ENCODE results near the gene SRD5A3. TPM values are rescaled to one million over a fixed set of nuclear protein-coding genes. Genes with fewer than 3 reads are reported as not detected.

Gene SRD5A3
- total and polyA plus RNA-seq, 10 of the 15 experiments (the other 5 are each of a cell fraction or from before 2014, with no cell fraction given): 1.6 to 20.4 (median 6.1) TPM

GRCh38 chr4:55382488-55383003, 36.5 kb downstream of the SRD5A3 start:
- ATAC-seq: no peak
- FAIRE-seq: no peak

More at GRCh38 chr4:55382488-55383003, 36.5 kb downstream of the SRD5A3 start:
- RAD21 ChIA-PET (ENCODE audit: unreplicated experiment): interaction anchor here (0.7 kb wide), 1 partner anchor 351 kb away, joined by 3 read pairs; no protein-coding TSS in a partner anchor
- Histone ChIP-seq H3K36me3 (ENCODE audit: control insufficient read depth in 2 of 2, insufficient read depth in 2 of 2, low read length in 1 of 2) (no peaks in the 10 kb centered on the region), H3K9me3 (replicated peaks; ENCODE audit: control insufficient read depth, insufficient read depth, low read length) (no peaks in the 10 kb centered on the region), H3K9ac (ENCODE audit: control insufficient read depth, insufficient read depth, low read length) (no peak overlapping the region), H3K79me2 (ENCODE audit: control insufficient read depth, insufficient read depth, low read length) (no peaks in the 10 kb centered on the region), H3K4me1 (ENCODE audit: control insufficient read depth, insufficient read depth, low read length) (no peaks in the 10 kb centered on the region), H3K27me3 (replicated peaks in 1 of 2; ENCODE audit: control insufficient read depth in 2 of 2, insufficient read depth in 2 of 2, low read length in 1 of 2) (no peaks in the 10 kb centered on the region), H3K4me2 (ENCODE audit: control insufficient read depth, insufficient read depth) (no peak overlapping the region), H3K4me3 (no peak overlapping the region), H2AFZ (ENCODE audit: control insufficient read depth, low read depth, low read length) (no peak overlapping the region), H3K27ac (ENCODE audit: control insufficient read depth, insufficient read depth) (no peak overlapping the region), H4K20me1 (ENCODE audit: control insufficient read depth, insufficient read depth) (no peaks in the 10 kb centered on the region)
- SMC1A ChIA-PET (ENCODE audit: uncharacterized antibody, unreplicated experiment): no interaction called here
- no peak for DNase-seq (ENCODE audit: low read depth, low spot score)
- intact Hi-C loops (cut with micrococcal nuclease; ENCODE audit: unreplicated experiment): no loop called here
- no peak for TF ChIP-seq PRDM15 (CRISPR knock-in tag; IDR thresholded peaks at IDR 0.05)
- TF ChIP-seq STAT1 (conservative IDR thresholded peaks at IDR 0.05): no peak
- TF ChIP-seq CBFB (IDR thresholded peaks at IDR 0.05; ENCODE audit: low read depth): no peak
- TF ChIP-seq EED (IDR thresholded peaks at IDR 0.05; ENCODE audit: low read depth): no peak
- no peak for TF ChIP-seq BHLHE40 (IDR thresholded peaks at IDR 0.05; ENCODE audit: borderline replicate concordance in 1 of 2, low read depth in 2 of 2, low read length in 1 of 2)
- TF ChIP-seq NR2F1 (conservative IDR thresholded peaks at IDR 0.05): no peak
- no peak for TF ChIP-seq ZNF384 (IDR thresholded peaks at IDR 0.05; ENCODE audit: borderline replicate concordance, low read depth, low read length)
- no peak for TF ChIP-seq CBX3 (IDR thresholded peaks at IDR 0.05; ENCODE audit: borderline replicate concordance, low read depth)
- TF ChIP-seq NFYB (IDR thresholded peaks at IDR 0.05; ENCODE audit: insufficient read depth, low read depth, low read length): no peak
- TF ChIP-seq RELA (IDR thresholded peaks at IDR 0.05; ENCODE audit: borderline replicate concordance, partially characterized antibody): no peak
- POLR2A ChIA-PET: no interaction called here
- in situ Hi-C loops (cut with MboI): no loop called here
- CTCF ChIA-PET: no interaction called here
- 58% methylated on average over 3 of the region's 3 CpGs for WGBS (ENCODE audit: insufficient coverage, insufficient replicate concordance, low lambda C conversion rate, missing lambda C conversion rate)
- no TSS peak for BruUV-seq (replicated peaks)

All from GM12878 (cell line).